ENCODE measurements around the gene NOS3.
A peak's percentile ranks its signal among the peaks of the same experiment; 100 is the strongest.

DNA sequence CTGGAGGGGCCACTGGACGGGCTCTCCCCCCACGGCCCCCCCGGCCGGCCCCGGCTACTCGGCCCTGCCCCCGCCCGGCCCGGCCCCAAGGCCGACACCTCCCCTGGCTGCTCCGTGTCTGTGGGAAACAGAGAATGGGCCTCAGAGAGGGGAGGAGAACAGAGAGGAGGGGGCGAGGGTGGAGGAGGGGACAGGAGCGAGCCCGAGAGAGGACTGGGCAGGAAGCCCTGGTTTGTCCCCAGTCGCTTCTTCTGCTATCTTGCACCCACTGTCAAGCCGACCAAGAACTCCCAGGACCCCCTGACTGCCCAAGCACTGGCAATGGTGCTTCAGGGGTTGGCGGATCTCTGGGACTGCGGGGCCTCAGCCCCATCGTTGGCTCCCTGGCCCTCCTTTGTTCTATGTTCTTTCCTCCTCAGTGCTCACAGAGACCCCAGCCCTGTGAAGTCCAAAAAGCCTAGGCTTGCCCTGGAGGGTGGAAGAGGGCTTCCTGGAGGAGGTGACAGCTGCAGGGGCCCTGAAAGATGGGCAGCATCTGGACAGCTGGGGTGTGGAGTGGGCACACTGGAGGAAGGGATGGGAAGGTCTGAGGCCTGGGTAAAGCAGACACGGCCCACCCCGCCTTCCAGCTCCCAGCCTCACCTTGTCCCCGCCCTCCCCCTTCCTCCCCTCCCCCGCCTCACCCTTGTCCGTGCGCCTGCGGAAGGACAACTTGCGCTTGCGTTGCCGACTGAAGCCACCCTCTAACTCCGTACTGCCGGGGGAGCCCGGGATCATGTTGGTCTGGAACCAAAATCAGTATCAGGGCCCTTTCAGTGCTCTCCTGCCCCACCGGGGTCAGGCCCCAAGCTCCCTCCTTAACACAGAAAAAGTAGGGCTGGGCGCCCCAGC lies 42.8 kb upstream of the NOS3 start:
- no peak for TF ChIP-seq FOXJ3 (CRISPR knock-in tag; IDR thresholded peaks at IDR 0.05)
- no peak for TF ChIP-seq POLR2A (conservative IDR thresholded peaks at IDR 0.05)
- TF ChIP-seq, protein P1, sequence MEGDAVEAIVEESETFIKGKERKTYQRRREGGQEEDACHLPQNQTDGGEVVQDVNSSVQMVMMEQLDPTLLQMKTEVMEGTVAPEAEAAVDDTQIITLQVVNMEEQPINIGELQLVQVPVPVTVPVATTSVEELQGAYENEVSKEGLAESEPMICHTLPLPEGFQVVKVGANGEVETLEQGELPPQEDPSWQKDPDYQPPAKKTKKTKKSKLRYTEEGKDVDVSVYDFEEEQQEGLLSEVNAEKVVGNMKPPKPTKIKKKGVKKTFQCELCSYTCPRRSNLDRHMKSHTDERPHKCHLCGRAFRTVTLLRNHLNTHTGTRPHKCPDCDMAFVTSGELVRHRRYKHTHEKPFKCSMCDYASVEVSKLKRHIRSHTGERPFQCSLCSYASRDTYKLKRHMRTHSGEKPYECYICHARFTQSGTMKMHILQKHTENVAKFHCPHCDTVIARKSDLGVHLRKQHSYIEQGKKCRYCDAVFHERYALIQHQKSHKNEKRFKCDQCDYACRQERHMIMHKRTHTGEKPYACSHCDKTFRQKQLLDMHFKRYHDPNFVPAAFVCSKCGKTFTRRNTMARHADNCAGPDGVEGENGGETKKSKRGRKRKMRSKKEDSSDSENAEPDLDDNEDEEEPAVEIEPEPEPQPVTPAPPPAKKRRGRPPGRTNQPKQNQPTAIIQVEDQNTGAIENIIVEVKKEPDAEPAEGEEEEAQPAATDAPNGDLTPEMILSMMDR (IDR thresholded peaks at IDR 0.05 in 2 of 3, conservative IDR thresholded peaks at IDR 0.05 in 1 of 3; ENCODE audit: insufficient read depth in 2 of 3, low read depth in 1 of 3, low read length in 3 of 3), result no peak
- TF ChIP-seq KDM1A (IDR thresholded peaks at IDR 0.05), result peak in 1 of 2 experiments; percentile 65; a peak in 1 of 4 replicates

Data from K562 (cell line).